HG02642 (cell line): ENCODE measurements around the gene ORMDL2.
"Not testable (repeated sequence)": the region's sequence is repeated elsewhere in the genome, so short reads cannot be mapped to it uniquely, and the experiment has no call there.

Experiments
- ATAC-seq: cut with Tn5 transposase; IDR thresholded peaks from one replicate; pipeline ENCODE4 v1.9.1; 2021; ENCODE audit warnings: mild to moderate bottlenecking; ENCODE audit not compliant: unreplicated experiment, poor library complexity

The ORMDL2 gene

DNA sequence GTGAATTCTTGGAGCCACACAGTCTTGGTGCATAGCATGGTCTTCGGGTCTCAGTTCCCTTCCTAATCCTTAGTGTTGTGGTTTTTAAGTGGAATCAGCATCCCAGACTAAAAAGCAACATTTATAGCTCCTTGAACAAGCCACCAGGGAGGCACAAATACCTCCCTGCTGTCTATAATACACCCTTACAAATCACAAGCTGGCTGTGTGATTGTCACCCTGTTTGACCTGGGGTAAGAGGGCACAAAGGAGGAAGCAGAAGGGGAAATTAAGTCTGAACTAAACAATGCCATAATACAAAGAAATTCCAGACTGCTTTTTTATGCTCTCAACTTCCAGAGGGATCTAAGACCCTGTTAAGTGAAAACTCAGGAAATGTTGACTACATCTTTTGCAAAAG is 32.6 kb downstream of the ORMDL2 start:
- no peak for ATAC-seq

DNA sequence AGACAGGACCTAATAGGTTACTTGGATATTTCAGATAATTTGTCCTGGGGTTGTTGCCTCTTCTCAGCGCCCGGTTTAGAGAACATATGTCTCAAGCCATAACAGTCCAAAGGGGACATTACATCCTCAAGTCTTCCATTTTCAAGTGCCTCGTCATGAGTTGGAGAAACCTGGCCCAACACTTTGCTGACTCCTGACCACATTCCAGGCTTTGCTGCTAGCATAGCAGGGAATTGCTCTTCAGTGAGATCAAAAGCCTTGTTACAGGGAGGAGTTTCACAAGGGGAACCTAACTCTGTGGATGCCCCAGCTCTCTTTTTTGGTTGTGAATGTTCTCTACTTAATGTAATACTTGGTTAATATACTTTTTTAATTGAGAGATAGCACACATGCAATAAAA is 33.1 kb downstream of the ORMDL2 start:
- ATAC-seq = no peak

DNA sequence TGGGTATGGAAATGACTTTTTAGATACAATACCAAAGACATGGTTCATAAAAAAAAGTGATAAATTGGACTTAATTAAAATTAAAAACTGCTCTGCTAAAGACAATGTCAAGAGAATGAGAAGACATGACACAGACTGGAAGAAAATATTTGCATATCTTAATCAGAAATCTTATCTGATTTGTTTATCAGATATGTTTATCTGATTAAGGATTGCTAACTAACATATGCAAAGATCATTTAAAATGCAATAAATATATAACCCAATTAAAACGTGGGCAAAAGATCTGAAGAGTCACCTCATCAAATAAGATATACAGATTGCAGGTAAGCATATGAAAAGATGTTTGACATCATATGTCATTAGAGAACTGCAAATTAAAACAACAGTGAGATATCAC is 34.9 kb downstream of the ORMDL2 start:
- no peak for ATAC-seq

DNA sequence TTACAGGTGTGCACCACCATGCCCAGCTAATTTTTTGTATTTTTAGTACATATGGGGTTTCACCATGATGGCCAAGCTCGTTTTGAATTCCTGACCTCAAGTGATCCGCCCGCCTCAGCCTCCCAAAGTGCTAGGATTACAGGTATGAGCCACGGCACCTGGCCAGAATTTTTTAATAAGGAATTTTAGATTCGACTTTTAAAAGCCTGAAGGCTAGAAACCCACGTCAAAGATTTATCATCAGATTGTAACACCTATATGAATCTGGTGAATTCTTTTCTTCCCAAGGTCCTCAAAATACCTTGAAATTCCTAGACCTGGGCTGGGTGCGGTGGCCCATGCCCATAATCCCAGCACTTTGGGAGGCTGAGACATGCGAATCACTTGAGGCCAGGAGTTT is 43.6 kb downstream of the ORMDL2 start:
- no peak for ATAC-seq

DNA sequence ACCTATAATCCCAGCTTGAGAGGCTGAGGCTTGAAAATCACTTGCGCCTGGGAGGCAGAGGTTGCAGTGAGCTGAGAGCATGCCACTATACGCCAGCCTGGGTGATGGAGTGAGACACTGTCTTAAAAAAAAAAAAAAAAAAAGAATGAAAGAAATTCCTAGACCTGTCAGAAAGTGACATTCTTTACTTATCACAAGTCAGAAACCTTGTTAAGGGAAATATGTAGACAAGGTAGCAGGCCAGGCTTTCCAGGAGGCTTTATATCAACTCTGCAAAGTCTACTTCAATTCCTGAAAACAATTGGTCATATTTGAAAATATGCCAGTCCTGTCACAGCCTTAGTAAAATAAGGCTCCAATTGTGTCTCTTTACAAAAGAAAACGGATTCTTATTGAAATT is 44.0 kb downstream of the ORMDL2 start:
- ATAC-seq = no peak

DNA sequence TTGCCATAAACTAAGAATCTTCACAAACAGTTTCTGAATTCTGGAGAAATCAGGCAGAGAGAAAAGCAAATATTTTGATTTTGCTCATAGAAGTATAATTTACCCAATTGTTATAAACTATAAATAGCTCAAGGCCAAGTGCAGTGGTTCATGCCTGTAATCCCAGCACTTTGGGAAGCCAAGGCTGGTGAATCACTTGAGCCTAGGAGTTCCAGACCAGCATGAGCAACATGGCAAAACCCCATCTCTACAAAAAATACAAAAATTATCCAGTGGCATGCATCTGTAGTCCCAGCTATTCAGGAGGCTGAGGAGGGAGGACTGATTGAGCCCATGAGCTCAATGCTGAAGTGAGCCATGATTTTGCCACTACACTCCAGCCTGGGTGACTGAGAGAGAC is 44.4 kb downstream of the ORMDL2 start:
- ATAC-seq = no peak

DNA sequence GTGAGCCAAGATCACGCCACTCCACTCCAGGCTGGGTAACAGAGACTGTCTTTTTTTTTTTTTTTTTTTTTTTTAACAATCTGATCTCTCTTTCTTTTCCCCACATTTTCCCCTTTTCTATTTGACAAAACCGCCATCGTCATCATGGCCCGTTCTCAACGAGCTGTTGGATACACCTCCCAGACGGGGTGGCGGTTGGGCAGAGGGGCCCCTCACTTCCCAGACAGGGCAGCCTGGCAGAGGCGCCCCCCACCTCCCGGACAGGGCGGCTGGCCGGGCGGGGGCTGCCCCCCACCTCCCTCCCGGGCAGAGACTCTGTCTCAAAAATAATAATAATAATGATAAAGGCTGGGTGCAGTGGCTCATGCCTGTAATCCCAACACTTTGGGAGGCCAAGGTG is 45.1 kb downstream of the ORMDL2 start:
- not testable (repeated sequence) for ATAC-seq

DNA sequence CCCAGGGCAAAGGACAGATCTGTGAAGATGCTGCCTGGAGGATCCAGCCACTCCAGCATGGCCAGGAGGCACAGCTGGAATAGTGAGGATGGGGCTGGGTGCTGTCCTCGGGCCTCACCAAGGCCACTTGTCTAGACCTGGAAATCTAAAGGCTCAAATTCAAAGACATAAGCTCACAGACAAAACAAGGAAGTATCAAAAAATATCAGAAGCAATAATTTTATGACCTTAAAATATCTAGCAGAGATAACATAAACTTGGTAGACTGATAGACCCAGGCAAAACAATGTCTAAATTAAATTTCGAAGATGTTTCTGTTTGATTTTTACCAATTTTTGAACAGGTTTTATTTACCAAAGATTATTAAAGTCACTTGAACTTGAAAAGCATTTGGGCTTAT is 47.5 kb downstream of the ORMDL2 start:
- ATAC-seq = no peak

DNA sequence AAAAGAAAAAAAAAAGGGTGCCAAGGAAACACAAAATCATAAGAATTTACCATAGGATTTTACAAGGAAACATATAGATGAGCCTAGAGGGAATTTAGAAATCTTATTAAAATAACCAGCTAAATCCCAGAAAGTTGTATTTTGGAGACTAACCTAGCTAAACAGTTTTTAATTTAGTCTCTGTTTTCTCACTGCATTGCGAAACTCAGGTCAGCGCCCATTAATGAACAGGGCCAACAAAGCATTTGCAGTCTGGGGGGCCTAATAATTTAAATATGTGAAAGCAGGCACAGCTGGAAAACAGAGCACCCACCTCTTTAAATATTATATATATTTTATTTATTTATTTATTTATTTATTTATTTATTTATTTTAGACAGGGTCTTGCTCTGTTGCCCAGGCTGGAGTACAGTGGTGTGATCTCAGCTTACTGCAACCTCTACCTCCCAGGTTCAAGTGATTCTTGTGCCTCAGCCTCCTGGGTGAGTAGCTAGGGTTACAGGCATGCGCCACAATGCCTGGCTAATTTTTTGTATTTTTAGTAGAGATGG is 48.7 kb downstream of the ORMDL2 start:
- ATAC-seq = not testable (repeated sequence)
